Endodermal cell (in vitro differentiated cells): Measurements from ENCODE around the gene LGR6. TPM values are rescaled to one million over a fixed set of nuclear protein-coding genes. Genes with fewer than 3 reads are reported as not detected.

ENCODE experiments used
- DNase-seq: peaks from one replicate; pipeline ENCODE4 v3.0.0-alpha.2; 2017
- H3K27ac ChIP-seq: 2 replicates; pipeline ENCODE4 v1.5.1; 2013; ENCODE audit warnings: mild to moderate bottlenecking, low read depth, low read length, moderate library complexity
- H3K27me3 ChIP-seq: 2 replicates; pipeline ENCODE4 v1.6.1; 2013; ENCODE audit warnings: mild to moderate bottlenecking, low read length, moderate library complexity; ENCODE audit not compliant: insufficient read depth, control insufficient read depth, poor library complexity, severe bottlenecking
- H3K36me3 ChIP-seq: 2 replicates; pipeline ENCODE4 v1.7.0; 2013; ENCODE audit warnings: mild to moderate bottlenecking, low read length, moderate library complexity; ENCODE audit not compliant: control insufficient read depth, insufficient read depth
- H3K4me1 ChIP-seq: one replicate; pipeline ENCODE4 v1.7.0; 2013; ENCODE audit warnings: low read length; ENCODE audit not compliant: control insufficient read depth, insufficient read depth
- H3K4me3 ChIP-seq: 2 replicates; pipeline ENCODE4 v1.5.1; 2013; ENCODE audit warnings: mild to moderate bottlenecking, low read length, moderate library complexity
- H3K9ac ChIP-seq: 2 replicates; pipeline ENCODE4 v1.6.1; 2013; ENCODE audit warnings: mild to moderate bottlenecking, low read length, moderate library complexity; ENCODE audit not compliant: poor library complexity, severe bottlenecking; ENCODE audit errors: extremely low read depth
- H3K9me3 ChIP-seq: 2 replicates; pipeline ENCODE4 v1.6.1; 2013; ENCODE audit warnings: mild to moderate bottlenecking, low read length, moderate library complexity; ENCODE audit not compliant: control insufficient read depth
- H3K27ac Mint-ChIP-seq: 2 replicates; pipeline ENCODE4 v1.8.0; 2020; ENCODE audit warnings: mixed read lengths
- H3K27me3 Mint-ChIP-seq: 2 replicates; pipeline ENCODE4 v1.8.0; 2021; ENCODE audit warnings: mild to moderate bottlenecking, mixed read lengths; ENCODE audit not compliant: insufficient read depth
- H3K36me3 Mint-ChIP-seq: 2 replicates; pipeline ENCODE4 v1.8.0; 2020; ENCODE audit warnings: low read depth, mixed read lengths
- H3K4me1 Mint-ChIP-seq: 2 replicates; pipeline ENCODE4 v1.8.0; 2020; ENCODE audit warnings: mixed read lengths
- H3K4me3 Mint-ChIP-seq: 2 replicates; pipeline ENCODE4 v1.8.0; 2020; ENCODE audit warnings: mild to moderate bottlenecking, moderate library complexity, mixed read lengths
- H3K9me3 Mint-ChIP-seq: 2 replicates; pipeline ENCODE4 v1.8.0; 2020; ENCODE audit warnings: mild to moderate bottlenecking, mixed read lengths
- CTCF ChIP-seq: fragments of 200-600 bp; sonication (generic); conservative IDR thresholded peaks from 2 replicates; pipeline ENCODE4 v1.5.0; 2021; ENCODE audit warnings: antibody characterized with exemption, mild to moderate bottlenecking
- WGBS, 2 experiments: methylation state at CpG; one replicate each; pipeline versions ENCODE4 v1.1.5 to v1.1.7; 2013; ENCODE audit warnings: missing lambda C conversion rate in 2 of 2, mixed read lengths in 1 of 2; ENCODE audit not compliant: insufficient coverage in 1 of 2, insufficient read length in 1 of 2; 5-methylcytosine and 5-hydroxymethylcytosine counted together
- total RNA-seq, 2 donors: library from RNA; stranded (reverse); fragmentation: NEBNext Ultra II Directional in 1 of 2; extraction: Animal tissue kit (Norgen Biotek cat#: 25700) in 1 of 2; gene quantifications; 2 replicates in 1 of 2; 3 replicates in 1 of 2; pipeline ENCODE4 v1.2.1, GENCODE V29; 2021

LGR6 gene
- total RNA-seq, 2 donors from 2014 or later: 0.73 to 1.5 TPM

GRCh38 chr1:202224453-202224852 lies 30.9 kb downstream of the LGR6 start:
- peaks cover 16% of the 10 kb centered on the region for H3K4me1 Mint-ChIP-seq
- 92 to 97% methylated on average over 5 to 8 of the region's 8 CpGs for WGBS, 2 experiments
- no peak overlapping the region for H3K4me3 Mint-ChIP-seq
- Histone ChIP-seq H3K27ac (no peak overlapping the region), H3K9me3 (no peaks in the 10 kb centered on the region), H3K9ac (no peak overlapping the region), H3K4me3 (no peak overlapping the region), H3K36me3 (no peaks in the 10 kb centered on the region), H3K4me1 (peaks cover 5% of the 10 kb centered on the region), H3K27me3 (no peaks in the 10 kb centered on the region)
- H3K36me3 Mint-ChIP-seq: no peaks in the 10 kb centered on the region
- no peaks in the 10 kb centered on the region for H3K9me3 Mint-ChIP-seq
- no peak overlapping the region for H3K27ac Mint-ChIP-seq
- DNase-seq: no peak
- H3K27me3 Mint-ChIP-seq: peaks cover 7% of the 10 kb centered on the region
- no peak for TF ChIP-seq CTCF

GRCh38 chr1:202225131-202225530 lies 31.5 kb downstream of the LGR6 start:
- TF ChIP-seq CTCF: no peak
- H3K4me1 Mint-ChIP-seq: peaks cover 16% of the 10 kb centered on the region
- peaks cover 9% of the 10 kb centered on the region for H3K27me3 Mint-ChIP-seq
- no peak for DNase-seq
- Histone ChIP-seq H3K4me1 (peaks cover 5% of the 10 kb centered on the region), H3K9ac (no peak overlapping the region), H3K9me3 (no peaks in the 10 kb centered on the region), H3K36me3 (no peaks in the 10 kb centered on the region), H3K27me3 (no peaks in the 10 kb centered on the region), H3K27ac (no peak overlapping the region), H3K4me3 (no peak overlapping the region)
- 87 to 100% methylated on average over 3 to 5 of the region's 5 CpGs for WGBS, 2 experiments
- H3K9me3 Mint-ChIP-seq: no peaks in the 10 kb centered on the region
- H3K27ac Mint-ChIP-seq: no peak overlapping the region
- no peaks in the 10 kb centered on the region for H3K36me3 Mint-ChIP-seq
- H3K4me3 Mint-ChIP-seq: no peak overlapping the region

GRCh38 chr1:202227053-202227672 lies 33.6 kb downstream of the LGR6 start:
- Mint-ChIP-seq H3K4me3 (no peak overlapping the region), H3K9me3 (no peaks in the 10 kb centered on the region), H3K4me1 (peaks cover 16% of the 10 kb centered on the region), H3K36me3 (no peaks in the 10 kb centered on the region), H3K27me3 (peaks cover 9% of the 10 kb centered on the region), H3K27ac (no peak overlapping the region)
- no peaks in the 10 kb centered on the region for H3K9me3 ChIP-seq
- no peak overlapping the region for H3K4me3 ChIP-seq
- no peak for TF ChIP-seq CTCF
- H3K4me1 ChIP-seq: peaks cover 5% of the 10 kb centered on the region
- DNase-seq: no peak
- H3K9ac ChIP-seq: no peak overlapping the region
- H3K27me3 ChIP-seq: no peaks in the 10 kb centered on the region
- no peaks in the 10 kb centered on the region for H3K36me3 ChIP-seq
- WGBS, 2 experiments: 96 to 100% methylated on average over 2 to 6 of the region's 7 CpGs
- no peak overlapping the region for H3K27ac ChIP-seq
